Measurements from ENCODE around the gene PARVA.

The PARVA gene

GRCh38 chr11:12505183-12505582 lies 127.8 kb downstream of the PARVA start:
- no peak overlapping the region for H3K27ac ChIP-seq (ENCODE audit: low read depth, low read length)

DNA sequence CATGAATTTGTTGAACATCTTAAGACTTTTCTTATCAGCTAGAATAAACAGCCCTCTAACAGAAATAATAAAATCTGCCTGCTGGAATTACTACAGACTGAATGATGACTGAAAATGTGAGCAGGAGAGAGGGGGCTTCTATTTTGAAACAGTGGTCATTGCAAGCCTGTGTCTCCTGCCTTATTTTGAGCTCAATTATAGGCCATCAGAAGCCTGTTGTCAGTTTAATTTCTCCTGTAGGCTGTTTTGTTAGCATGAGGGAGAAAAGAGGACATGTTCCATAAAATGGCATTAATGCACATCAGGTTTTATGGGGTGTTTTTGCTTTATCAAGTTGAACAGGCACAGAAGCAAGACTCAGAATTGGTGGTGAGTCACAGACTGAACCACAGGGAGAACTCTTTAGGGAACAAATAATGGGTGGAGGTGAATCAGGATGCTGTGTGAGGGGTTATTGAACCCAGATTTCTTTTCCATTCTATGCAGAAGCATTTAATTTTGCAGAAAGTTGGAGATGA lies 129.1 kb downstream of the PARVA start:
- no peaks in the 10 kb centered on the region for H3K27me3 ChIP-seq (ENCODE audit: control insufficient read depth in 5 of 5, insufficient read depth in 4 of 5, low read length in 5 of 5)
- no peak overlapping the region for H3K4me3 ChIP-seq (ENCODE audit: low read depth in 1 of 5, low read length in 5 of 5)
- peak overlapping the region; percentile 31 for H3K27ac ChIP-seq (ENCODE audit: low read depth, low read length)
- no peaks in the 10 kb centered on the region for H3K9me3 ChIP-seq (ENCODE audit: control insufficient read depth in 5 of 5, low read length in 5 of 5)
- peaks cover 7 to 32% (median 28%) of the 10 kb centered on the region in 5 donors for H3K4me1 ChIP-seq (ENCODE audit: control insufficient read depth in 5 of 5, insufficient read depth in 5 of 5, low read length in 5 of 5)
- H3K9ac ChIP-seq (ENCODE audit: low read length in 5 of 5), result no peak overlapping the region
- H3K36me3 ChIP-seq (ENCODE audit: control insufficient read depth in 5 of 5, insufficient read depth in 5 of 5, low read length in 5 of 5), result peaks cover 7 to 35% (median 17%) of the 10 kb centered on the region in 5 donors

More at GRCh38 chr11:12505183-12505582, 127.8 kb downstream of the PARVA start:
- peaks cover 7 to 32% (median 28%) of the 10 kb centered on the region in 5 donors for H3K4me1 ChIP-seq (ENCODE audit: control insufficient read depth in 5 of 5, insufficient read depth in 5 of 5, low read length in 5 of 5)
- H3K9me3 ChIP-seq (ENCODE audit: control insufficient read depth in 5 of 5, low read length in 5 of 5), result no peaks in the 10 kb centered on the region
- no peak overlapping the region for H3K9ac ChIP-seq (ENCODE audit: low read length in 5 of 5)
- H3K36me3 ChIP-seq (ENCODE audit: control insufficient read depth in 5 of 5, insufficient read depth in 5 of 5, low read length in 5 of 5), result peaks cover 7 to 29% (median 17%) of the 10 kb centered on the region in 5 donors
- no peak overlapping the region for H3K4me3 ChIP-seq (ENCODE audit: low read depth in 1 of 5, low read length in 5 of 5)
- no peaks in the 10 kb centered on the region for H3K27me3 ChIP-seq (ENCODE audit: control insufficient read depth in 5 of 5, insufficient read depth in 4 of 5, low read length in 5 of 5)

GRCh38 chr11:12507391-12507790 lies 130.0 kb downstream of the PARVA start:
- H3K4me3 ChIP-seq (ENCODE audit: low read depth in 1 of 5, low read length in 5 of 5), result no peak overlapping the region
- H3K9ac ChIP-seq (ENCODE audit: low read length in 5 of 5), result peak overlapping the region in 1 of 5 donors; percentile 12
- no peaks in the 10 kb centered on the region for H3K9me3 ChIP-seq (ENCODE audit: control insufficient read depth in 5 of 5, low read length in 5 of 5)
- peak overlapping the region; percentile 38 for H3K27ac ChIP-seq (ENCODE audit: low read depth, low read length)
- H3K4me1 ChIP-seq (ENCODE audit: control insufficient read depth in 5 of 5, insufficient read depth in 5 of 5, low read length in 5 of 5), result peaks cover 7 to 32% (median 29%) of the 10 kb centered on the region in 5 donors
- peaks cover 7 to 39% (median 19%) of the 10 kb centered on the region in 5 donors for H3K36me3 ChIP-seq (ENCODE audit: control insufficient read depth in 5 of 5, insufficient read depth in 5 of 5, low read length in 5 of 5)
- H3K27me3 ChIP-seq (ENCODE audit: control insufficient read depth in 5 of 5, insufficient read depth in 4 of 5, low read length in 5 of 5), result no peaks in the 10 kb centered on the region

- H3K4me3 ChIP-seq (ENCODE audit: low read depth in 1 of 5, low read length in 5 of 5), result no peak overlapping the region
- H3K9me3 ChIP-seq (ENCODE audit: control insufficient read depth in 5 of 5, low read length in 5 of 5), result no peaks in the 10 kb centered on the region
- no peaks in the 10 kb centered on the region for H3K27me3 ChIP-seq (ENCODE audit: control insufficient read depth in 5 of 5, insufficient read depth in 4 of 5, low read length in 5 of 5)
- peak overlapping the region; percentile 38 for H3K27ac ChIP-seq (ENCODE audit: low read depth, low read length)
- peaks cover 7 to 42% (median 22%) of the 10 kb centered on the region in 5 donors for H3K36me3 ChIP-seq (ENCODE audit: control insufficient read depth in 5 of 5, insufficient read depth in 5 of 5, low read length in 5 of 5)
- peaks cover 3 to 36% (median 24%) of the 10 kb centered on the region in 5 donors for H3K4me1 ChIP-seq (ENCODE audit: control insufficient read depth in 5 of 5, insufficient read depth in 5 of 5, low read length in 5 of 5)
- H3K9ac ChIP-seq (ENCODE audit: low read length in 5 of 5), result no peak overlapping the region
Measured at GRCh38 chr11:12508151-12508751, 130.9 kb downstream of the PARVA start.

GRCh38 chr11:12509371-12509770 lies 132.0 kb downstream of the PARVA start:
- Histone ChIP-seq H3K9me3 (ENCODE audit: control insufficient read depth in 5 of 5, low read length in 5 of 5) (no peaks in the 10 kb centered on the region), H3K9ac (ENCODE audit: low read length in 5 of 5) (no peak overlapping the region), H3K27me3 (ENCODE audit: control insufficient read depth in 5 of 5, insufficient read depth in 4 of 5, low read length in 5 of 5) (no peaks in the 10 kb centered on the region), H3K4me3 (ENCODE audit: low read depth in 1 of 5, low read length in 5 of 5) (no peak overlapping the region), H3K4me1 (ENCODE audit: control insufficient read depth in 5 of 5, insufficient read depth in 5 of 5, low read length in 5 of 5) (peaks cover 3 to 36% (median 22%) of the 10 kb centered on the region in 5 donors), H3K36me3 (ENCODE audit: control insufficient read depth in 5 of 5, insufficient read depth in 5 of 5, low read length in 5 of 5) (peaks cover 7 to 46% (median 26%) of the 10 kb centered on the region in 5 donors), H3K27ac (ENCODE audit: low read depth, low read length) (no peak overlapping the region)

GRCh38 chr11:12512132-12512531 lies 134.8 kb downstream of the PARVA start:
- Histone ChIP-seq H3K27ac (ENCODE audit: low read depth, low read length) (no peak overlapping the region), H3K36me3 (ENCODE audit: control insufficient read depth in 5 of 5, insufficient read depth in 5 of 5, low read length in 5 of 5) (peaks cover 0 to 36% (median 17%) of the 10 kb centered on the region in 5 donors), H3K4me3 (ENCODE audit: low read depth in 1 of 5, low read length in 5 of 5) (no peak overlapping the region), H3K27me3 (ENCODE audit: control insufficient read depth in 5 of 5, insufficient read depth in 4 of 5, low read length in 5 of 5) (no peaks in the 10 kb centered on the region), H3K4me1 (ENCODE audit: control insufficient read depth in 5 of 5, insufficient read depth in 5 of 5, low read length in 5 of 5) (peaks cover 3 to 44% (median 35%) of the 10 kb centered on the region in 5 donors), H3K9me3 (ENCODE audit: control insufficient read depth in 5 of 5, low read length in 5 of 5) (no peaks in the 10 kb centered on the region), H3K9ac (ENCODE audit: low read length in 5 of 5) (no peak overlapping the region)

DNA sequence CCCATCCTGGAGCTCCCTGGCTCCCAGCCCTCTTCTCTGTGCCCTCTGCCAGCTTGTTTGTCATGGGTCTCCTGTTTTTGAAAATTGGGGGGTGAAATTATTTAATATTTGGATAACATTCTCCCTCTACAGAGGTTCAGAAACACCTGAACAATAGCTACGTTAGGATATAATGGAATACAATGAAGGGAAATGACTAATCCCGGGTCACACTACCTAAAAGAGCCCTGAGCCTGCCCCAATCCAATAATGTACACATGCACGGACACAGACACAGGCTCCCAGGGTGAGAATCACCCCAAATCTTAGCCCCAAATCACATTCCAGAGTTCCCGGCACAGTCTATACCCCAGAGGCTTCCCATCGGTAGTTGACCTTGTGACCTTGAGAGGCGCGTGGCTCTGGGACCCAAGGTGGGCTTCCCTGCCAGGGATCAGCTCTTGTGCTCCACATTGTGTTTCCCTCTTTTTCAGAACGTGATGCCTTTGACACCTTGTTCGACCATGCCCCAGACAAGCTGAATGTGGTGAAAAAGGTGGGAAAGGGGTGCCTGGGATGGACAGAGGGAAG lies 135.5 kb downstream of the PARVA start:
- no peak overlapping the region for H3K9ac ChIP-seq (ENCODE audit: low read length in 5 of 5)
- H3K36me3 ChIP-seq (ENCODE audit: control insufficient read depth in 5 of 5, insufficient read depth in 5 of 5, low read length in 5 of 5), result peaks cover 0 to 38% (median 20%) of the 10 kb centered on the region in 5 donors
- H3K4me3 ChIP-seq (ENCODE audit: low read depth in 1 of 5, low read length in 5 of 5), result no peak overlapping the region
- H3K27ac ChIP-seq (ENCODE audit: low read depth, low read length), result no peak overlapping the region
- H3K9me3 ChIP-seq (ENCODE audit: control insufficient read depth in 5 of 5, low read length in 5 of 5), result no peaks in the 10 kb centered on the region
- no peaks in the 10 kb centered on the region for H3K27me3 ChIP-seq (ENCODE audit: control insufficient read depth in 5 of 5, insufficient read depth in 4 of 5, low read length in 5 of 5)
- H3K4me1 ChIP-seq (ENCODE audit: control insufficient read depth in 5 of 5, insufficient read depth in 5 of 5, low read length in 5 of 5), result peaks cover 3 to 41% (median 28%) of the 10 kb centered on the region in 5 donors

- Histone ChIP-seq H3K4me1 (ENCODE audit: control insufficient read depth in 5 of 5, insufficient read depth in 5 of 5, low read length in 5 of 5) (peaks cover 0 to 36% (median 28%) of the 10 kb centered on the region in 5 donors), H3K4me3 (ENCODE audit: low read depth in 1 of 5, low read length in 5 of 5) (no peak overlapping the region), H3K9ac (ENCODE audit: low read length in 5 of 5) (no peak overlapping the region), H3K36me3 (ENCODE audit: control insufficient read depth in 5 of 5, insufficient read depth in 5 of 5, low read length in 5 of 5) (peaks cover 0 to 46% (median 33%) of the 10 kb centered on the region in 5 donors), H3K27ac (ENCODE audit: low read depth, low read length) (peak overlapping the region; percentile 13), H3K27me3 (ENCODE audit: control insufficient read depth in 5 of 5, insufficient read depth in 4 of 5, low read length in 5 of 5) (no peaks in the 10 kb centered on the region), H3K9me3 (ENCODE audit: control insufficient read depth in 5 of 5, low read length in 5 of 5) (no peaks in the 10 kb centered on the region)
Measured at GRCh38 chr11:12516387-12517105, 139.2 kb downstream of the PARVA start.

- Histone ChIP-seq H3K27me3 (ENCODE audit: control insufficient read depth in 5 of 5, insufficient read depth in 4 of 5, low read length in 5 of 5) (no peaks in the 10 kb centered on the region), H3K4me3 (ENCODE audit: low read depth in 1 of 5, low read length in 5 of 5) (no peak overlapping the region), H3K9me3 (ENCODE audit: control insufficient read depth in 5 of 5, low read length in 5 of 5) (no peaks in the 10 kb centered on the region), H3K27ac (ENCODE audit: low read depth, low read length) (no peak overlapping the region), H3K9ac (ENCODE audit: low read length in 5 of 5) (no peak overlapping the region), H3K4me1 (ENCODE audit: control insufficient read depth in 5 of 5, insufficient read depth in 5 of 5, low read length in 5 of 5) (peaks cover 0 to 32% (median 28%) of the 10 kb centered on the region in 5 donors), H3K36me3 (ENCODE audit: control insufficient read depth in 5 of 5, insufficient read depth in 5 of 5, low read length in 5 of 5) (peaks cover 0 to 47% (median 34%) of the 10 kb centered on the region in 5 donors)
Measured at GRCh38 chr11:12517306-12517705, 139.9 kb downstream of the PARVA start.

DNA sequence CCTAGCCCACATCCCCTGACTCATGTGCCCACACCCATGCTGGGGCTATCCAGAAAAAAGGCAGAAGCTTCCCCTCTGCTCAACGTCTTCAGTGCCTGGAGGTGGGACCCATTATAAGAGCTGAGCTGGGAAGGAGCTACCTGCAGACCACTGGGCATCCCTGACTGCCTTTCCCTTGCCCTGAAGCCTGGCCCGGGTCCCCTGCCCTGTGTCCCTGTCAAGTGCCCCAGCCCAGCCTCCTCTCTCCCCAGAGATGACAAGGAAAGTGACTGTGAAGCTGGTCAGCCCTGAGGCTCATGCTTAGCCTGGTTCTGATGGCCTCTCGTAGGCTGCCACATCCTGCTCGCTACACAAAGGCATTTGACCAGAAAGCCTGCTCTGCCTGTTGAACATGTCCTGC lies 140.4 kb downstream of the PARVA start:
- Histone ChIP-seq H3K4me1 (ENCODE audit: control insufficient read depth in 5 of 5, insufficient read depth in 5 of 5, low read length in 5 of 5) (peaks cover 0 to 32% (median 28%) of the 10 kb centered on the region in 5 donors), H3K27ac (ENCODE audit: low read depth, low read length) (no peak overlapping the region), H3K9me3 (ENCODE audit: control insufficient read depth in 5 of 5, low read length in 5 of 5) (no peaks in the 10 kb centered on the region), H3K27me3 (ENCODE audit: control insufficient read depth in 5 of 5, insufficient read depth in 4 of 5, low read length in 5 of 5) (no peaks in the 10 kb centered on the region), H3K4me3 (ENCODE audit: low read depth in 1 of 5, low read length in 5 of 5) (no peak overlapping the region), H3K9ac (ENCODE audit: low read length in 5 of 5) (no peak overlapping the region), H3K36me3 (ENCODE audit: control insufficient read depth in 5 of 5, insufficient read depth in 5 of 5, low read length in 5 of 5) (peaks cover 0 to 46% (median 34%) of the 10 kb centered on the region in 5 donors)

All from subcutaneous abdominal adipose tissue (tissue), 5 donors.